PC-9 (cell line): ENCODE data around the gene HAP1. TPM values are rescaled to one million over a fixed set of nuclear protein-coding genes. Genes with fewer than 3 reads are reported as not detected.

Experiments used
- BruUV-seq: library from RNA; stranded (reverse); fragments of 400-500 nt; replicated peaks from 2 replicates; lab custom pipeline; 2021; lab: Mats Ljungman, UMichigan
- CTCF ChIA-PET: fragments of 300-600 bp; sonication (Branson Sonifier 250); formaldehyde crosslinking; loops from one replicate; lab custom pipeline; 2022; ENCODE audit warnings: antibody characterized with exemption; lab: Charles Lee
- POLR2A ChIA-PET: fragments of 300-600 bp; sonication (Branson Sonifier 250); formaldehyde crosslinking; loops from one replicate; lab custom pipeline; 2022; ENCODE audit warnings: antibody characterized with exemption; ENCODE audit not compliant: unreplicated experiment; lab: Charles Lee
- DNase-seq, 2 experiments: peaks; one replicate each; pipeline versions ENCODE4 v3.0.0 to v3.0.0-alpha.2; 2015 to 2022; ENCODE audit warnings: mixed read lengths in 1 of 2
- H2AFZ ChIP-seq: fragments of 200-600 bp; sonication (generic); 2 replicates; pipeline ENCODE4 v1.8.1; 2017; ENCODE audit warnings: antibody characterized with exemption
- H3F3A ChIP-seq: fragments of 200-600 bp; sonication (generic); 2 replicates; pipeline ENCODE4 v1.8.1; 2017; ENCODE audit warnings: antibody characterized with exemption, mild to moderate bottlenecking, low read depth; ENCODE audit not compliant: insufficient read depth
- H3K27ac ChIP-seq: fragments of 200-600 bp; sonication (generic); 2 replicates; pipeline ENCODE4 v1.6.1; 2016; ENCODE audit warnings: mixed run types
- H3K27me3 ChIP-seq: fragments of 200-600 bp; sonication (generic); 2 replicates; pipeline ENCODE4 v1.6.1; 2016; ENCODE audit warnings: low read depth, mixed run types; ENCODE audit not compliant: insufficient read depth
- H3K36me3 ChIP-seq: fragments of 200-600 bp; sonication (generic); 2 replicates; pipeline ENCODE4 v1.6.1; 2016; ENCODE audit warnings: low read depth, mixed run types
- H3K4me1 ChIP-seq: fragments of 200-600 bp; sonication (generic); replicated peaks from 2 replicates; pipeline ENCODE4 v1.6.1; 2016; ENCODE audit warnings: mixed run types; ENCODE audit not compliant: insufficient read depth
- H3K4me2 ChIP-seq: fragments of 200-600 bp; sonication (generic); 2 replicates; pipeline ENCODE4 v1.6.1; 2017; ENCODE audit warnings: mixed run types
- H3K4me3 ChIP-seq: fragments of 200-600 bp; sonication (generic); 2 replicates; pipeline ENCODE4 v1.6.1; 2016; ENCODE audit warnings: mixed run types
- H3K79me2 ChIP-seq: fragments of 200-600 bp; sonication (generic); 2 replicates; pipeline ENCODE4 v1.6.1; 2017; ENCODE audit warnings: low read depth, mixed run types
- H3K9me2 ChIP-seq: fragments of 200-600 bp; sonication (generic); 2 replicates; pipeline ENCODE4 v1.8.1; 2017; ENCODE audit warnings: mild to moderate bottlenecking; ENCODE audit not compliant: insufficient read depth
- H3K9me3 ChIP-seq: fragments of 200-600 bp; sonication (generic); 2 replicates; pipeline ENCODE4 v1.8.1; 2016; ENCODE audit warnings: low read depth; ENCODE audit not compliant: insufficient read depth
- H4K20me1 ChIP-seq: fragments of 200-600 bp; sonication (generic); 2 replicates; pipeline ENCODE4 v1.8.1; 2017; ENCODE audit not compliant: insufficient read depth
- EZH2 ChIP-seq: fragments of 200-600 bp; sonication (generic); IDR thresholded peaks from 2 replicates; pipeline ENCODE4 v1.8.0; 2017; ENCODE audit warnings: antibody characterized with exemption, low read depth
- intact Hi-C: fragments of 100-400 bp; cut with micrococcal nuclease; formaldehyde crosslinking; loops from one replicate; pipeline ENCODE4 v1.10.0; 2022; ENCODE audit not compliant: unreplicated experiment
- total RNA-seq: library from RNA; stranded (reverse); gene quantifications from 2 replicates; pipeline ENCODE4 v1.2.3, GENCODE V29; 2021
- TF ChIP-seq, protein P1 (sequence below): fragments of 200-600 bp; sonication (generic); conservative IDR thresholded peaks from 2 replicates; pipeline ENCODE4 v1.6.1; 2017; ENCODE audit warnings: mixed run types, antibody characterized with exemption, mild to moderate bottlenecking, moderate library complexity

The HAP1 gene
- total RNA-seq, 1 experiment from 2014 or later, result 1.1 TPM

- TF ChIP-seq EZH2, result no peak
- TF ChIP-seq, protein P1, sequence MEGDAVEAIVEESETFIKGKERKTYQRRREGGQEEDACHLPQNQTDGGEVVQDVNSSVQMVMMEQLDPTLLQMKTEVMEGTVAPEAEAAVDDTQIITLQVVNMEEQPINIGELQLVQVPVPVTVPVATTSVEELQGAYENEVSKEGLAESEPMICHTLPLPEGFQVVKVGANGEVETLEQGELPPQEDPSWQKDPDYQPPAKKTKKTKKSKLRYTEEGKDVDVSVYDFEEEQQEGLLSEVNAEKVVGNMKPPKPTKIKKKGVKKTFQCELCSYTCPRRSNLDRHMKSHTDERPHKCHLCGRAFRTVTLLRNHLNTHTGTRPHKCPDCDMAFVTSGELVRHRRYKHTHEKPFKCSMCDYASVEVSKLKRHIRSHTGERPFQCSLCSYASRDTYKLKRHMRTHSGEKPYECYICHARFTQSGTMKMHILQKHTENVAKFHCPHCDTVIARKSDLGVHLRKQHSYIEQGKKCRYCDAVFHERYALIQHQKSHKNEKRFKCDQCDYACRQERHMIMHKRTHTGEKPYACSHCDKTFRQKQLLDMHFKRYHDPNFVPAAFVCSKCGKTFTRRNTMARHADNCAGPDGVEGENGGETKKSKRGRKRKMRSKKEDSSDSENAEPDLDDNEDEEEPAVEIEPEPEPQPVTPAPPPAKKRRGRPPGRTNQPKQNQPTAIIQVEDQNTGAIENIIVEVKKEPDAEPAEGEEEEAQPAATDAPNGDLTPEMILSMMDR, result no peak
- CTCF ChIA-PET, result no interaction called here
- POLR2A ChIA-PET, result interaction anchor here (0.6 to 1.1 kb wide), 3 partner anchors 22 to 795 kb away, joined by 4 read pairs; no protein-coding TSS in a partner anchor
- Histone ChIP-seq H3F3A (peaks cover 32% of the 10 kb centered on the region), H2AFZ (0 out of 2 replicates have a peak overlapping the region, but pooled peaks have one; percentile 4), H3K9me3 (no peaks in the 10 kb centered on the region; the same call in 1 of the 2 replicates), H3K27ac (peak overlapping the region; percentile 48), H3K4me3 (peak overlapping the region; percentile 28; the same call in 1 of the 2 replicates), H3K27me3 (no peaks in the 10 kb centered on the region), H3K4me1 (peaks cover 19% of the 10 kb centered on the region), H3K9me2 (no peaks in the 10 kb centered on the region), H3K4me2 (peak overlapping the region; percentile 69), H3K79me2 (no peaks in the 10 kb centered on the region), H3K36me3 (no peaks in the 10 kb centered on the region), H4K20me1 (no peaks in the 10 kb centered on the region)
- peak; percentile 48 to 86 for DNase-seq
- no TSS peak for BruUV-seq
- intact Hi-C loops, result no loop called here
Measured at GRCh38 chr17:41717408-41718286, 16.8 kb downstream of the HAP1 start.

- no peaks in the 10 kb centered on the region for H3K36me3 ChIP-seq
- H3K79me2 ChIP-seq, result no peaks in the 10 kb centered on the region
- H3K27me3 ChIP-seq, result no peaks in the 10 kb centered on the region
- peaks cover 9% of the 10 kb centered on the region for H3F3A ChIP-seq
- no peak within 1 kb of the TSS for H3K4me2 ChIP-seq
- H3K4me3 ChIP-seq, result no peak within 1 kb of the TSS
- CTCF ChIA-PET, result no interaction called here
- H3K9me2 ChIP-seq, result no peaks in the 10 kb centered on the region
- H3K4me1 ChIP-seq, result peaks cover 1% of the 10 kb centered on the region; the same call in 1 of the 2 replicates
- no TSS peak for BruUV-seq
- no peak within 1 kb of the TSS for H3K27ac ChIP-seq
- DNase-seq, result no peak
- H4K20me1 ChIP-seq, result no peaks in the 10 kb centered on the region
- POLR2A ChIA-PET, result no interaction called here
- no peaks in the 10 kb centered on the region for H3K9me3 ChIP-seq
- no peak within 1 kb of the TSS for H2AFZ ChIP-seq
- no peak for TF ChIP-seq EZH2
- TF ChIP-seq, protein P1, result no peak
- intact Hi-C loops, result no loop called here
Measured at GRCh38 chr17:41711669-41712400, 22.6 kb downstream of the HAP1 start, which contains the start of gene GAST. TSS of gene GAST (plus strand) at chr17:41712331. CDS start at chr17:41715437, 3,106 bp downstream.

- peaks cover 4% of the 10 kb centered on the region; the same call in 1 of the 2 replicates for H3F3A ChIP-seq
- BruUV-seq, result no TSS peak
- no peaks in the 10 kb centered on the region for H3K27me3 ChIP-seq
- no peak overlapping the region for H3K4me3 ChIP-seq
- no peaks in the 10 kb centered on the region for H4K20me1 ChIP-seq
- no peaks in the 10 kb centered on the region for H3K79me2 ChIP-seq
- H3K9me3 ChIP-seq, result no peaks in the 10 kb centered on the region
- ChIA-PET CTCF (no interaction called here), POLR2A (no interaction called here)
- no peak overlapping the region for H2AFZ ChIP-seq
- intact Hi-C loops, result no loop called here
- H3K4me2 ChIP-seq, result no peak overlapping the region
- H3K9me2 ChIP-seq, result no peaks in the 10 kb centered on the region
- H3K27ac ChIP-seq, result no peak overlapping the region
- DNase-seq, result no peak
- H3K4me1 ChIP-seq, result no peaks in the 10 kb centered on the region
- no peaks in the 10 kb centered on the region for H3K36me3 ChIP-seq
- TF ChIP-seq, protein P1, result no peak
- TF ChIP-seq EZH2, result no peak
Measured at GRCh38 chr17:41710472-41711090, 23.9 kb downstream of the HAP1 start.
